Upper lobe of left lung (tissue), 6 donors: ENCODE data around the gene STX16. TPM values are rescaled to one million over a fixed set of nuclear protein-coding genes. Genes with fewer than 3 reads are reported as not detected.

Experiments
- ATAC-seq, 2 donors: fragments of 200-7000 bp; cut with Tn5 transposase; one replicate each; pipeline ENCODE4 v1.9.1; 2022; ENCODE audit warnings: mild to moderate bottlenecking in 2 of 2, moderate library complexity in 2 of 2; ENCODE audit not compliant: low FRiP score in 2 of 2
- DNase-seq, 2 donors: peaks; one replicate each; pipeline ENCODE4 v3.0.0-alpha.2; 2019 to 2020
- H3K27ac ChIP-seq, 4 donors: fragments of 200-600 bp; sonication (generic); one replicate each; pipeline ENCODE4 v1.5.1; 2016 to 2019
- H3K27me3 ChIP-seq, 4 donors: fragments of 200-600 bp; sonication (generic); one replicate each; pipeline ENCODE4 v1.5.1; 2017 to 2019
- H3K36me3 ChIP-seq, 4 donors: fragments of 200-600 bp; sonication (generic); one replicate each; pipeline ENCODE4 v1.5.1; 2016 to 2019
- H3K4me1 ChIP-seq, 4 donors: fragments of 200-600 bp; sonication (generic); one replicate each; pipeline ENCODE4 v1.5.1; 2018 to 2019
- H3K4me3 ChIP-seq, 4 donors: fragments of 200-600 bp; sonication (generic); one replicate each; pipeline ENCODE4 v1.5.1; 2017 to 2019; ENCODE audit warnings: mild to moderate bottlenecking in 2 of 4, moderate library complexity in 1 of 4
- H3K9me3 ChIP-seq, 4 donors: fragments of 200-600 bp; sonication (generic); one replicate each; pipeline ENCODE4 v1.5.1; 2018 to 2019
- CTCF ChIP-seq, 6 experiments: fragments of 450-650 bp in 4 of 6; fragments of 200-600 bp in 2 of 6; sonication (generic) in 2 of 6; IDR thresholded peaks; one replicate each; pipeline ENCODE4 v1.5.1; 2016 to 2019; ENCODE audit warnings: antibody characterized with exemption in 6 of 6
- EP300 ChIP-seq, 4 donors: sonication (generic); formaldehyde crosslinking; IDR thresholded peaks; one replicate each; pipeline ENCODE4 v1.5.1; 2017; ENCODE audit warnings: antibody characterized with exemption in 4 of 4, control low read depth in 2 of 4
- POLR2A ChIP-seq, 4 donors: fragments of 450-650 bp; IDR thresholded peaks; one replicate each; pipeline ENCODE4 v1.5.1; 2016 to 2017; ENCODE audit warnings: antibody characterized with exemption in 4 of 4, mild to moderate bottlenecking in 2 of 4
- POLR2AphosphoS5 ChIP-seq, 2 donors: sonication (generic); formaldehyde crosslinking; IDR thresholded peaks; one replicate each; pipeline ENCODE4 v1.5.1; 2017; ENCODE audit warnings: antibody characterized with exemption in 2 of 2
- WGBS, 2 donors: methylation state at CpG; one replicate each; pipeline ENCODE4 v1.1.5; 2017 to 2018; 5-methylcytosine and 5-hydroxymethylcytosine counted together
- total RNA-seq, 6 donors: library from RNA; depleted of rRNA in 4 of 6; stranded (reverse); fragments of >200 nt in 4 of 6; gene quantifications; one replicate each; pipeline versions ENCODE4 v1.1.0 to v1.2.1, GENCODE V29; 2016 to 2021
- donor health status: DM: no; HTN: no; CAD: no; lungs with moderate emphysema.
- donor health status: DM: no; HTN: yes; CAD: no; lungs with severe emphysema.

The STX16 gene
- 100 to 1,000 TPM in 1 of 6 donors, 10 to 100 TPM in 5; 42.1 to 469 (median 64.7) TPM for total RNA-seq

GRCh38 chr20:58650776-58651558 lies at the start of gene STX16:
Gene STX16 (plus strand): TSS chr20:58651283. CDS start chr20:58652007, 724 bp downstream.
- peaks cover 25 to 43% (median 33%) of the 10 kb centered on the region in 4 donors for H3K4me1 ChIP-seq
- no peaks in the 10 kb centered on the region for H3K9me3 ChIP-seq
- no peaks in the 10 kb centered on the region for H3K27me3 ChIP-seq
- peak within 1 kb of the TSS; percentile 89 to 93 (median 92) for H3K27ac ChIP-seq
- H3K36me3 ChIP-seq: peaks cover 0 to 3% (median 0%) of the 10 kb centered on the region in 4 donors
- TF ChIP-seq POLR2AphosphoS5 (IDR thresholded peaks at IDR 0.05) (peak; percentile 87 to 90), CTCF (IDR thresholded peaks at IDR 0.05) (peak; percentile 52 to 89 (median 74)), POLR2A (IDR thresholded peaks at IDR 0.05) (peak in 3 of 4 donors; percentile 53 to 84 (median 60)), EP300 (IDR thresholded peaks at IDR 0.05) (peak in 1 of 4 donors; percentile 54)
- peak; percentile 93 to 96 for DNase-seq
- 0 to 1% methylated on average over 9 to 46 of the region's 49 CpGs for WGBS, 2 donors
- ATAC-seq: peak; percentile 97 to 98
- peak within 1 kb of the TSS; percentile 81 to 99 (median 96) for H3K4me3 ChIP-seq

- H3K4me3 ChIP-seq: no peak overlapping the region
- ATAC-seq: no peak
Measured at GRCh38 chr20:58602124-58602523, 49.0 kb upstream of the STX16 start.

GRCh38 chr20:58603721-58604120 lies 47.4 kb upstream of the STX16 start:
- Histone ChIP-seq H3K4me1 (no peaks in the 10 kb centered on the region), H3K27me3 (no peaks in the 10 kb centered on the region), H3K4me3 (no peak overlapping the region), H3K27ac (no peak overlapping the region), H3K36me3 (no peaks in the 10 kb centered on the region), H3K9me3 (no peaks in the 10 kb centered on the region)
- 95% methylated on average over 2 of the region's 2 CpGs for WGBS, 2 donors
- TF ChIP-seq CTCF (IDR thresholded peaks at IDR 0.05) (no peak), EP300 (IDR thresholded peaks at IDR 0.05) (no peak)
- DNase-seq (no peak), ATAC-seq (no peak)

More at GRCh38 chr20:58602124-58602523, 49.0 kb upstream of the STX16 start:
- TF ChIP-seq CTCF (IDR thresholded peaks at IDR 0.05) (no peak), POLR2AphosphoS5 (IDR thresholded peaks at IDR 0.05) (no peak), EP300 (IDR thresholded peaks at IDR 0.05) (no peak), POLR2A (IDR thresholded peaks at IDR 0.05) (no peak)
- no peaks in the 10 kb centered on the region for H3K4me1 ChIP-seq
- no peak for DNase-seq
- H3K9me3 ChIP-seq: no peaks in the 10 kb centered on the region
- no peaks in the 10 kb centered on the region for H3K27me3 ChIP-seq
- no peak overlapping the region for H3K27ac ChIP-seq
- 95 to 98% methylated on average over 5 of the region's 5 CpGs for WGBS, 2 donors
- no peaks in the 10 kb centered on the region for H3K36me3 ChIP-seq

- Histone ChIP-seq H3K36me3 (no peaks in the 10 kb centered on the region), H3K9me3 (no peaks in the 10 kb centered on the region), H3K4me1 (no peaks in the 10 kb centered on the region), H3K27ac (no peak overlapping the region), H3K27me3 (no peaks in the 10 kb centered on the region), H3K4me3 (no peak overlapping the region)
- WGBS, 2 donors: 76 to 83% methylated on average over 14 to 17 of the region's 19 CpGs
- ATAC-seq (no peak), DNase-seq (peak in 1 of 2 donors; percentile 56)
- TF ChIP-seq POLR2A (IDR thresholded peaks at IDR 0.05) (no peak), EP300 (IDR thresholded peaks at IDR 0.05) (no peak), POLR2AphosphoS5 (IDR thresholded peaks at IDR 0.05) (no peak), CTCF (IDR thresholded peaks at IDR 0.05) (no peak)
Measured at GRCh38 chr20:58604128-58604881, 46.8 kb upstream of the STX16 start.
